ENCODE results near the gene DHRS1.
A peak's percentile ranks its signal among the peaks of the same experiment; 100 is the strongest.

The DHRS1 gene

GRCh38 chr14:24271134-24271833, 28.3 kb downstream of the DHRS1 start, which contains the start of gene RABGGTA:
RABGGTA (minus strand) TSS chr14:24271597; CDS start chr14:24271115, 482 bp downstream.
- TF ChIP-seq FOXP2 (optimal IDR thresholded peaks at IDR 0.05; ENCODE audit: borderline replicate concordance, extremely low read depth, extremely low read length, insufficient read depth), result peak; percentile 93
- TF ChIP-seq POLR2AphosphoS5 (IDR thresholded peaks at IDR 0.05; ENCODE audit: low read depth, low read length), result no peak

GRCh38 chr14:24270537-24271133, 28.9 kb downstream of the DHRS1 start:
- TF ChIP-seq REST (IDR thresholded peaks at IDR 0.05; ENCODE audit: insufficient read depth in 1 of 2, low read depth in 2 of 2, low read length in 2 of 2) (no peak), POLR2AphosphoS5 (IDR thresholded peaks at IDR 0.05; ENCODE audit: low read depth, low read length) (no peak), TAF1 (IDR thresholded peaks at IDR 0.05; ENCODE audit: borderline replicate concordance, insufficient read depth, low read length) (no peak), FOXP2 (optimal IDR thresholded peaks at IDR 0.05; ENCODE audit: borderline replicate concordance, extremely low read depth, extremely low read length, insufficient read depth) (no peak), SIN3A (IDR thresholded peaks at IDR 0.05; ENCODE audit: borderline replicate concordance, insufficient read depth, low read length) (no peak)

- TF ChIP-seq POLR2AphosphoS5 (IDR thresholded peaks at IDR 0.05; ENCODE audit: low read depth, low read length) (no peak), SIN3A (IDR thresholded peaks at IDR 0.05; ENCODE audit: borderline replicate concordance, insufficient read depth, low read length) (no peak), FOXP2 (optimal IDR thresholded peaks at IDR 0.05; ENCODE audit: borderline replicate concordance, extremely low read depth, extremely low read length, insufficient read depth) (no peak), REST (IDR thresholded peaks at IDR 0.05; ENCODE audit: insufficient read depth in 1 of 2, low read depth in 2 of 2, low read length in 2 of 2) (no peak), TAF1 (IDR thresholded peaks at IDR 0.05; ENCODE audit: borderline replicate concordance, insufficient read depth, low read length) (no peak)
Measured at GRCh38 chr14:24269910-24270536, 29.6 kb downstream of the DHRS1 start.

- no peak for TF ChIP-seq REST (IDR thresholded peaks at IDR 0.05; ENCODE audit: insufficient read depth in 1 of 2, low read depth in 2 of 2, low read length in 2 of 2)
- TF ChIP-seq FOXP2 (optimal IDR thresholded peaks at IDR 0.05; ENCODE audit: borderline replicate concordance, extremely low read depth, extremely low read length, insufficient read depth), result no peak
- no peak for TF ChIP-seq TAF1 (IDR thresholded peaks at IDR 0.05; ENCODE audit: borderline replicate concordance, insufficient read depth, low read length)
- no peak for TF ChIP-seq SIN3A (IDR thresholded peaks at IDR 0.05; ENCODE audit: borderline replicate concordance, insufficient read depth, low read length)
- TF ChIP-seq POLR2AphosphoS5 (IDR thresholded peaks at IDR 0.05; ENCODE audit: low read depth, low read length), result no peak
Measured at GRCh38 chr14:24269368-24269767, 30.2 kb downstream of the DHRS1 start.

- TF ChIP-seq FOXP2 (optimal IDR thresholded peaks at IDR 0.05; ENCODE audit: borderline replicate concordance, extremely low read depth, extremely low read length, insufficient read depth) (no peak), TAF1 (IDR thresholded peaks at IDR 0.05; ENCODE audit: borderline replicate concordance, insufficient read depth, low read length) (no peak), REST (IDR thresholded peaks at IDR 0.05; ENCODE audit: insufficient read depth in 1 of 2, low read depth in 2 of 2, low read length in 2 of 2) (no peak), POLR2AphosphoS5 (IDR thresholded peaks at IDR 0.05; ENCODE audit: low read depth, low read length) (no peak), SIN3A (IDR thresholded peaks at IDR 0.05; ENCODE audit: borderline replicate concordance, insufficient read depth, low read length) (no peak)
Measured at GRCh38 chr14:24268225-24268624, 31.4 kb downstream of the DHRS1 start.

All from PFSK-1 (cell line).